NCI-H2081 treated with DMSO at 0.1 percent for 48 hours (cell line): ENCODE measurements around the gene EPN2.

Experiments
- DNase-seq: peaks from one replicate; lab custom pipeline; 2025; lab: John Stamatoyannopoulos, UW

Gene EPN2

GRCh38 chr17:19365833-19366636 is 128.9 kb downstream of the EPN2 start:
- DNase-seq, result no peak

GRCh38 chr17:19366637-19366972 is 129.4 kb downstream of the EPN2 start:
- no peak for DNase-seq

DNA sequence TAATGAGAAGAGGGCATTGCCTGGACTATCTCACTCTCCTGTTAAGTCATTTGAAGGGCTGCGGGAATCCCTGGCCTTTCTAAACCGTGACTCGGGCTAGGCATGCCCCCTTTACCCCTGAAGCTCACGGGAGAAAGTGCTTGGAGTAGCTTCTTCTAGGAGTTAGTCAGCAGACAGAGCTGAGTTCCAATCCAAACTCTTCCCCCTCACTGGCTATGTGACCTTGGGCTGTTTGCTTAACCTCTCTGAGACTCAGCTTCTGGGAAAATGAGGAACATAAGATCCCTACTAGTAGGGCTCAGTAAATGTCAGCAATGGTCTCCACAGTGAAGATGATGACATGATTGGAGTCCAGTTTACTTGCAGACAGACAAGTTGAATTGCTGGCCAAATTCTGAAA is 131.1 kb downstream of the EPN2 start:
- DNase-seq, result no peak

DNA sequence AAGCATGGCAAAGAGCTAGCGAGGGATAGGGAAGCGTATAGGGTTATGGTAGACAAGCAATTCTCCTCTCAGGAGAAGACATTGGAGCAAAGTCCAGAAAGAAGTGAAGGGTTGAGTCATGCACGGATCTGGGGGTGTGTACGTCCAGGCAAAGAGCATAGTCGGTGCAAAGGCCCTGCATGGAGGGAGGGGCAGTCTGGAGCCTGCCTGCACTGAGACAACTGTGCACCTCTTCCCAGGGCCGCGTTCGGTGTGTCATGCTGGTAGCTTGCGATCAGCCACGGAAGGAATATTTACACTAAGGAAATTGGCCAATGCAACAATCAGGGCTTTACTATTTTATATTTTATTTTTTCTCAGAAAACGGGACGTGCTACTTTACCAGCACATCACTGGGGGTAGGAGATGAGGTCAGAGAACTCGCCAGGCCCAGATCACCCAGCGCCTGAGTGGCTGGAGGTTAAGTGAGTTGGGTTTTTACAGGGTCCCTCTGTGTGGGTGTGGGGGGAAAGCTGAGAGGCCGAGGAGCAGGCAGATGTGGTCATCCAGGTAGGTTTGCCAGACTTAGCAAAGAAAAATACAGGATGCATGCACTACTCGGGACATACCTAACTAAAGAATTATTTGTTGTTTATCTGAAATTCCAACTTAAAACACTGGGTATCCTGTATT is 132.1 kb downstream of the EPN2 start:
- DNase-seq, result no peak

- no peak for DNase-seq
These were observed 132.8 kb downstream of the EPN2 start for GRCh38 chr17:19369846-19370492.

- DNase-seq, result no peak
These were observed 133.4 kb downstream of the EPN2 start for GRCh38 chr17:19370493-19370960.

GRCh38 chr17:19371259-19372010 is 134.3 kb downstream of the EPN2 start:
- DNase-seq, result no peak

DNA sequence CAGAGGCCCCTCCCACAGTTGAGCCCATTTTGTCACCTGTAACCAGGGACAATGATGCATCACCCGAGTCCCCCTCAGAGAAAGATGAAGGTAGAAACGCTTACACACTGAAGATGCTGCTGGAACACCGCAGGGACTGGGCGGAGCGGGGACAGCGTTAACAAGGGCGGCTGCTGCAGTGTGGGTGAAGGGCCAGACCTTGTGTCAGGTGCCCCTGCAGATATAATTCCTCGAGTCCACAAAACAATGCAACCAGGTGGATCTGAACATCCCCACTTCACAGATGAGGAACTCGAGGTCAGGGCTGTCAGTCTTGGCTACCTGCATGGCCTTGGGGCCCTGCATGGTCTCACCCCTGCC is 134.8 kb downstream of the EPN2 start:
- no peak for DNase-seq

DNA sequence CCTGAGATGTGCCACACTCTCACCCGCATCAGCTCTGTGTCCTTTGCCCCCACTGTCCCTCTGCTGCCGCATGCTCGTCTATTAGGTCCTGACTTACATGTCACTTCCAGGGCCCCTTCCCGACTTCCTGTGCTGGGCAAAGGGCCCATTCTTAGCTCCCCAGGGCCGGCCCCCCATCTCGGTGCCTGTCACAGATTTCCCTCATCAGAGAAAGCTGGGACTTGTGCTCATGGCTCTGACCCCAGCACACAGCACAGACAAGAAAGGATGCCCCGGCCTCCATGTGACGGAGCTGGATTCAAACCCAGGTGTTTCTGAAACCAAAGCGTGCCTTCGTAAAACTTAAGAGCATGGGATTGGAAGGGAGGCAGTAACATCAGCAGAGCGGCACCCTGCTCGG is 135.3 kb downstream of the EPN2 start:
- no peak for DNase-seq

DNA sequence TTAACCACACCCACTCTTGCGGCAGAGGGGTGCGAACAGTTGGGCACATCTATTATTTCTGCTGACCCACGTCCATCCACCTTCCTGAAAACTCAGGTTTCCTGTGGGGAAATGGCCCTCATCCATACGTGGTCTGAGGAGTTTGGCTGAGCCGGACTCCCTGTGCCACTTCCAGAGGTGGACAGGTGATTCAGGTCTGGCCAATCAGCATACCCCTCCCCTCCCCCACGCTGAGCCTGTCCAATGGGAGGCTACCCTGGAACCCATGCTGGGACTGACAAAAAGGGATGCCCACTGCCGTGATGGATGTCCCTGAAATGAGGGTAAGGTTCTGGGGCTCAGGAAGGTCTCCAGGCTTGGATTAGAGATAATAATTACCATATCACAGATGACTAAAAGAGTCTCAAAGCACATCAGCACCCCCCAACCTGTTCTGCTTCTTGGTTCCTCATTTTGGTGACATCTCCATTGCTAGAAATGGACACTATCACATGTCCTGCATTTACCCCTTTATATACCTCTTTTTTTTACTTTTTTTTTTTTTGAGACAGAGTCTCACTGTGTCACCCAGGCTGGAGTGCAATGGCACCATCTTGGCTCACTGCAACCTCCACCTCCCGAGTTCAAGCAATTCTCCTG is 135.8 kb downstream of the EPN2 start:
- no peak for DNase-seq

DNA sequence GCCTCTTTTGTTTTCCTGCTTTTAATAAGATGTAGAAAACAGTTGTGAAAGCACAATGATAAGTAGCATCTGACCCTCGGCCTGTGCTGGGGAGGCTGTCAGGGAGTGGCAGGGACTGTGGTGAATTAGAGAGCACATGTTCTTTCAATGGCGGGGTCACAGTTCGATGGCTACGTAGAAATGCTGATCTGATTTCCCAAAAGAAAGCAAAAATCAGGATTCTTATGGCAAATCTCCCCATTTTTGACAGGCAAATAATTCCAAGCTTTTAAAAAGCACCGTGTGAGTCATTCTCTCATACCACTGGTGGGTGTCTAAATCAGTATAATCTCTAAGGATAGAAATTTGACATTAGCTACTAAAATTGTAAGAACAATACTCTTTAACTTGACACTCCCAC is 137.0 kb downstream of the EPN2 start:
- no peak for DNase-seq

DNA sequence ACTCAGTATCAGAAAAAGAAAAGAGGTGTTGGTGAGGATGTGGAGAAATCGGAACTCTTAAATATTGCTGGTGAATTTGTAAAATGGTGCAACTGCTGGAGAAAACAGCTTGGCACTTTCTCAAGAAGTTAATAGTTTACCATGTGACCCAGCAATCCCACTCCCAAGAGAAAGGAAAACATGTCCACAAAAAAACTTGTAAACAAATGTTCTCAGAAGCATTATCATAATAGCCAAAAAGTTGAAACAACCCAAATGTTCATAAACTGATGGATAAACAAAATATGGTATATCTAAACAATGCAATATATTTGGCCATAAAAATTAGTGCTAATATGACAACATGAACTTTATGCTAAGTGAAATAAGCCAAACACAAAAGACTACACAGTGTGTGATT is 138.6 kb downstream of the EPN2 start:
- no peak for DNase-seq

DNA sequence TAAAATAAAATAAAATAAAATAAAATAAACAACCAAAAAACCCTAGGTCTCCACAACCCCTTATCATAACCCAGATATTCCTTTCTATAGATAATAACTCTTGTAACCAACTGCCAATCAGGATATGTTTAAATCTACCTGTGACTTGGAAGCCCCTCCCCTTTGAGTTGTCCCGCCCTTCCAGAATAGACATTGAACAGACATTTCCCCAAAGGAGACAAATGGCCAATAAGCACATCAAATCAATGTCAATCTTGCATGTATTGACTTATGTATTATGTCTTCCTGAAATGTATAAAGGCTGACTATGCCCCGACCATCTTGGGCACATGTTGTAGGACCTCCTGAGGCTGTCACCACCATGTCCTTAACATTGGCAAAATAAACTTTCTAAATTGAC is 139.6 kb downstream of the EPN2 start:
- no peak for DNase-seq

GRCh38 chr17:19377602-19378415 is 140.6 kb downstream of the EPN2 start:
- DNase-seq, result peak; percentile 78

DNA sequence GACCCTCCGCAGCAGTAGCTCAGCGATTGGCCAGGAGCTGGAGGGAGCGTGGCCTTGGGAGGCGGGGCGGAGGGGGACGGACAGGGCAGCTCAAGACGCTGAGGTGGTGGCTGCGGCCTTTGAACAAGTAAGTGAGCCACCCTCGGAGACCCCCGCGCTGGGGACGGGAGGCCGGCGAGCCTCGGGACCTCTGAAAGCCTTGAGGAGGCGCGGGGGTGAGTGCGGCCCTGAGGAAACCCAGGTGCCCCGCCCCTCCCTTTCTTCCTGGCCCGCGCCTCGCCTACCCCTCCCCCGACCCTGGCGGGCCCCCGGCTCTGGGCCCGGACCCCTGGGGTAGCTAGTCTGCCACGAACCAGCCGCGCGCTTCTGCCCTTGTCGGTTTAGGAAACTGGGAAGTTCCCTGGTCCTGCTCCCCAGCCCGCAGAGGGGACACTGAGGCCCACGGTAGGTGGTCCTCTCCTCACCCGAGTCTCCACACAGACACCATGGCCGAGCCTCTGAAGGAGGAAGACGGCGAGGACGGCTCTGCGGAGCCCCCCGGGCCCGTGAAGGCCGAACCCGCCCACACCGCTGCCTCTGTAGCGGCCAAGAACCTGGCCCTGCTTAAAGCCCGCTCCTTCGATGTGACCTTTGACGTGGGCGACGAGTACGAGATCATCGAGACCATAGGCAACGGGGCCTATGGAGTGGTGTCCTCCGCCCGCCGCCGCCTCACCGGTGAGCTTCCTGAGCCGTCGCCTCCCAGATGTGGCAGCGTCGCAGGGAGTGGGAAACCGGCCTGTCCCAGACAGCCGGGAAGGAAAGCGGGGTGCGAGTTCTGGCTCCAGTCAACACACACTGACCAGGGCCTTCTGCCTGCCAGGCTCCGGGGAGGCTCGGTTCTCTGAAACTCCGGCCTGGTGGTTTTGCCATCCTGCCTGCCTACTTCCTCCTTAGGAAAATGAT is 141.5 kb downstream of the EPN2 start, which contains the start of gene MAPK7:
Gene MAPK7, plus strand, starts transcription at position 83 of the 945 bp plus-strand sequence. Its CDS starts 403 bp downstream, at position 486.
- DNase-seq, result no peak

DNA sequence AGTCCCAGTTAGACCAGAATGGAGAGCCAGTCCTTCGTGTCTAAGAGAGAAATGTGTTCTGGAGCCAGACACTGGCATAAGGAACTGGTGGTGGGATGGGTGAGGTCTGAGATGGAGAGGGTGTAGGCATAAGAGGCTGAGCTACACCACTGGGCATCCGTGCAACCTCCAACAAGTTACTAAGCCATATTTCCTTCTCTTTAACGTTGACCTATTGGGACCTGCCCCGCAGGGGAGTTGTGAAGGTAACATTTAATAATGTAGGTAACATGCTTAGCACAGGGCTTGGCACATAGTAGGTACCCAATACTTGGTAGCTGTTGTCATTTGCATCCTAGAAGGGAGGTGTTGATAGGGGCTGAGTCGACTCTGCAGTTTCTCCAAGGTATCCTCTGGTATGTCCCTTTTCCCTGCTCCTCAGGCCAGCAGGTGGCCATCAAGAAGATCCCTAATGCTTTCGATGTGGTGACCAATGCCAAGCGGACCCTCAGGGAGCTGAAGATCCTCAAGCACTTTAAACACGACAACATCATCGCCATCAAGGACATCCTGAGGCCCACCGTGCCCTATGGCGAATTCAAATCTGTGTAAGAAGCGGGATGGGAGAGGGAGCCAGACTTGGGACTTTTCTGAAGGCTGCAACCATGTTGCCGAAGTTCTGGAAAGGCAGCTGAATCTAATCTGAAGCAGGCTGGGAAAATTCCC is 142.3 kb downstream of the EPN2 start:
- no peak for DNase-seq

- no peak for DNase-seq
These were observed 143.5 kb downstream of the EPN2 start for GRCh38 chr17:19380481-19381301.

DNA sequence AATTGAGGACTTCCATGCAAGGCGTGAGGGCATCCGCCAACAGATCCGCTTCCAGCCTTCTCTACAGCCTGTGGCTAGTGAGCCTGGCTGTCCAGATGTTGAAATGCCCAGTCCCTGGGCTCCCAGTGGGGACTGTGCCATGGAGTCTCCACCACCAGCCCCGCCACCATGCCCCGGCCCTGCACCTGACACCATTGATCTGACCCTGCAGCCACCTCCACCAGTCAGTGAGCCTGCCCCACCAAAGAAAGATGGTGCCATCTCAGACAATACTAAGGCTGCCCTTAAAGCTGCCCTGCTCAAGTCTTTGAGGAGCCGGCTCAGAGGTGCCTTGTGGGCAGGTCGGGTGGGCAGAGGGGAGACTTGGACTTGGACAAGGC is 144.2 kb downstream of the EPN2 start:
- no peak for DNase-seq
